Right lobe of liver (tissue), 4 donors: ENCODE data around the gene ABHD16B.

Source experiments
- POLR2A ChIP-seq: fragments of 450-650 bp; IDR thresholded peaks from one replicate; pipeline ENCODE4 v1.6.1; 2017; ENCODE audit warnings: antibody characterized with exemption, mild to moderate bottlenecking
- TF ChIP-seq, protein P1 (sequence below), 4 donors: fragments of 200-600 bp in 3 of 4; fragments of 450-650 bp in 1 of 4; IDR thresholded peaks; one replicate each; pipeline versions ENCODE4 v1.5.1 to v1.8.0; 2016 to 2022; ENCODE audit warnings: antibody characterized with exemption in 4 of 4, mild to moderate bottlenecking in 2 of 4
- donor health status: DM: no; HTN: no; CAD: no.
- donor health status: DM: no; HTN: no; CAD: no.
- donor health status: DM: no; HTN: yes; CAD: no.

DNA sequence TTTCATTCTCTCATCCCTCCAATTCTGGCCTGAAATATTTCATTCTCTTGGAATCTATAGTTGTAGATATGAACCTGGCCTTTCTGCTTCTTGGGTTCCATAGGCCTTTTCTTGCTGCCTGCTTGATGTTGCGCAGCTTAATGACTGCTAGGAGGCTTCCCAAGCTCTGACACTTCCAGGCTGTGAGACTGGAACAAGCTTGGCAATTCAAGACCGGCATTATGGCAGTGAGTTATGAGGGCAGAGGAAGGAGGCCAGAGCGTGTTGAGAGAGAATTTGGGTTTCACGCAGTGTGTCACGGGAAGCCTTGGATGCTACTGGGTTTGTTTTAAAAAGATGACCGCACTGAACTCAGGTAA is 32.7 kb downstream of the ABHD16B start:
- TF ChIP-seq, protein P1, sequence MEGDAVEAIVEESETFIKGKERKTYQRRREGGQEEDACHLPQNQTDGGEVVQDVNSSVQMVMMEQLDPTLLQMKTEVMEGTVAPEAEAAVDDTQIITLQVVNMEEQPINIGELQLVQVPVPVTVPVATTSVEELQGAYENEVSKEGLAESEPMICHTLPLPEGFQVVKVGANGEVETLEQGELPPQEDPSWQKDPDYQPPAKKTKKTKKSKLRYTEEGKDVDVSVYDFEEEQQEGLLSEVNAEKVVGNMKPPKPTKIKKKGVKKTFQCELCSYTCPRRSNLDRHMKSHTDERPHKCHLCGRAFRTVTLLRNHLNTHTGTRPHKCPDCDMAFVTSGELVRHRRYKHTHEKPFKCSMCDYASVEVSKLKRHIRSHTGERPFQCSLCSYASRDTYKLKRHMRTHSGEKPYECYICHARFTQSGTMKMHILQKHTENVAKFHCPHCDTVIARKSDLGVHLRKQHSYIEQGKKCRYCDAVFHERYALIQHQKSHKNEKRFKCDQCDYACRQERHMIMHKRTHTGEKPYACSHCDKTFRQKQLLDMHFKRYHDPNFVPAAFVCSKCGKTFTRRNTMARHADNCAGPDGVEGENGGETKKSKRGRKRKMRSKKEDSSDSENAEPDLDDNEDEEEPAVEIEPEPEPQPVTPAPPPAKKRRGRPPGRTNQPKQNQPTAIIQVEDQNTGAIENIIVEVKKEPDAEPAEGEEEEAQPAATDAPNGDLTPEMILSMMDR (IDR thresholded peaks at IDR 0.05) = no peak
- TF ChIP-seq POLR2A = no peak
